ENCODE data around the gene MCCD1. TPM values are rescaled to one million over a fixed set of nuclear protein-coding genes. Genes with fewer than 3 reads are reported as not detected.

MCCD1 gene
- total RNA-seq, 1 experiment from 2014 or later: not detected

GRCh38 chr6:31567531-31568370 lies 39.0 kb downstream of the MCCD1 start:
- TF ChIP-seq POLR2AphosphoS5 (IDR thresholded peaks at IDR 0.05; ENCODE audit: low read depth, low read length) (no peak), REST (IDR thresholded peaks at IDR 0.05; ENCODE audit: insufficient read depth in 1 of 2, low read depth in 2 of 2, low read length in 1 of 2) (no peak), TCF7L2 (IDR thresholded peaks at IDR 0.05; ENCODE audit: low read depth, low read length) (no peak), SIN3A (IDR thresholded peaks at IDR 0.05; ENCODE audit: borderline replicate concordance, insufficient read depth, low read depth, low read length) (no peak)
- TF ChIP-seq, protein P1, sequence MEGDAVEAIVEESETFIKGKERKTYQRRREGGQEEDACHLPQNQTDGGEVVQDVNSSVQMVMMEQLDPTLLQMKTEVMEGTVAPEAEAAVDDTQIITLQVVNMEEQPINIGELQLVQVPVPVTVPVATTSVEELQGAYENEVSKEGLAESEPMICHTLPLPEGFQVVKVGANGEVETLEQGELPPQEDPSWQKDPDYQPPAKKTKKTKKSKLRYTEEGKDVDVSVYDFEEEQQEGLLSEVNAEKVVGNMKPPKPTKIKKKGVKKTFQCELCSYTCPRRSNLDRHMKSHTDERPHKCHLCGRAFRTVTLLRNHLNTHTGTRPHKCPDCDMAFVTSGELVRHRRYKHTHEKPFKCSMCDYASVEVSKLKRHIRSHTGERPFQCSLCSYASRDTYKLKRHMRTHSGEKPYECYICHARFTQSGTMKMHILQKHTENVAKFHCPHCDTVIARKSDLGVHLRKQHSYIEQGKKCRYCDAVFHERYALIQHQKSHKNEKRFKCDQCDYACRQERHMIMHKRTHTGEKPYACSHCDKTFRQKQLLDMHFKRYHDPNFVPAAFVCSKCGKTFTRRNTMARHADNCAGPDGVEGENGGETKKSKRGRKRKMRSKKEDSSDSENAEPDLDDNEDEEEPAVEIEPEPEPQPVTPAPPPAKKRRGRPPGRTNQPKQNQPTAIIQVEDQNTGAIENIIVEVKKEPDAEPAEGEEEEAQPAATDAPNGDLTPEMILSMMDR (IDR thresholded peaks at IDR 0.05): no peak
- no peaks in the 10 kb centered on the region for H3K27me3 ChIP-seq (ENCODE audit: control insufficient read depth, insufficient read depth, low read length)
- H3K4me3 ChIP-seq (ENCODE audit: low read depth in 2 of 2, low read length in 2 of 2): no peak overlapping the region
- ChIA-PET CTCF (no interaction called here), POLR2A (no interaction called here)
- BruUV-seq (replicated peaks): no TSS peak
- no peaks in the 10 kb centered on the region for H3K9me3 ChIP-seq (ENCODE audit: control insufficient read depth, insufficient read depth, low read depth, low read length)
- intact Hi-C loops (cut with micrococcal nuclease; ENCODE audit: unreplicated experiment): no loop called here
- H3K36me3 ChIP-seq (ENCODE audit: control insufficient read depth, insufficient read depth, low read length): no peaks in the 10 kb centered on the region
- no peak overlapping the region for H3K27ac ChIP-seq (ENCODE audit: low read length)
- ATAC-seq: no peak
- in situ Hi-C loops (cut with HindIII; ENCODE audit: low pct_unique_long_range_greater_than_20kb, low sequenced_read_pairs): no loop called here
- no peak for DNase-seq (ENCODE audit: low read depth, low spot score)
- no peaks in the 10 kb centered on the region for H3K4me1 ChIP-seq (ENCODE audit: control insufficient read depth, insufficient read depth, low read length)

GRCh38 chr6:31568537-31568961 lies 39.8 kb downstream of the MCCD1 start:
- DNase-seq (ENCODE audit: low read depth, low spot score): no peak
- intact Hi-C loops (cut with micrococcal nuclease; ENCODE audit: unreplicated experiment) (no loop called here), in situ Hi-C loops (cut with HindIII; ENCODE audit: low pct_unique_long_range_greater_than_20kb, low sequenced_read_pairs) (no loop called here)
- H3K36me3 ChIP-seq (ENCODE audit: control insufficient read depth, insufficient read depth, low read length): no peaks in the 10 kb centered on the region
- no peak overlapping the region for H3K27ac ChIP-seq (ENCODE audit: low read length)
- no peaks in the 10 kb centered on the region for H3K9me3 ChIP-seq (ENCODE audit: control insufficient read depth, insufficient read depth, low read depth, low read length)
- H3K27me3 ChIP-seq (ENCODE audit: control insufficient read depth, insufficient read depth, low read length): no peaks in the 10 kb centered on the region
- no peak for ATAC-seq
- BruUV-seq (replicated peaks): no TSS peak
- TF ChIP-seq POLR2AphosphoS5 (IDR thresholded peaks at IDR 0.05; ENCODE audit: low read depth, low read length): no peak
- TF ChIP-seq, protein P1 (IDR thresholded peaks at IDR 0.05): no peak
- no peak for TF ChIP-seq SIN3A (IDR thresholded peaks at IDR 0.05; ENCODE audit: borderline replicate concordance, insufficient read depth, low read depth, low read length)
- H3K4me1 ChIP-seq (ENCODE audit: control insufficient read depth, insufficient read depth, low read length): no peaks in the 10 kb centered on the region
- H3K4me3 ChIP-seq (ENCODE audit: low read depth in 2 of 2, low read length in 2 of 2): no peak overlapping the region
- CTCF ChIA-PET: no interaction called here
- POLR2A ChIA-PET: no interaction called here

All from Panc1 (cell line).